AG08395 (cell line): Measurements from ENCODE around the gene CCDC87.
"Not testable (repeated sequence)": the region's sequence is repeated elsewhere in the genome, so short reads cannot be mapped to it uniquely, and the experiment has no call there.

Experiments
- DNase-seq: peaks from one replicate; pipeline ENCODE4 v3.0.0; 2012; ENCODE audit warnings: mixed read lengths, low spot score

Gene CCDC87

DNA sequence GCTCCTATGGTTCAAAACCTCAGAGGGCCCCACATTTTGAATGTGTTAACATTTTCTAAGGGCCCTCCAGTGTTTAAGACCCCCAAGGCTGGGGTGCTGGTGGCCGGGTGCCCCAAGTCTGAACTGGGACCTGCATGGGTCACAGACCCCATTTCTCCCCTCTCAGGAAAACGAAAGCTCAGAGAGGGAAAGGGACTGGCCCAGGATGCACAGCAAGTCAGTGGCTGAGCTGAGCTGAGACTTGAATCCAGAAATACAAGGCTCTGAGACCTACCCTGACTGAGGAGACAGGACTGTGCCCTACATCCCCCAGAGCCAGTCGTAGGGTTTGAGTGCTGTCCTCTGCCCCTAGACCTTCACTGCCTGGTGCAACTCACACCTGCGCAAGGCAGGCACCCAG, 42.0 kb downstream of the CCDC87 start:
- DNase-seq = no peak

DNA sequence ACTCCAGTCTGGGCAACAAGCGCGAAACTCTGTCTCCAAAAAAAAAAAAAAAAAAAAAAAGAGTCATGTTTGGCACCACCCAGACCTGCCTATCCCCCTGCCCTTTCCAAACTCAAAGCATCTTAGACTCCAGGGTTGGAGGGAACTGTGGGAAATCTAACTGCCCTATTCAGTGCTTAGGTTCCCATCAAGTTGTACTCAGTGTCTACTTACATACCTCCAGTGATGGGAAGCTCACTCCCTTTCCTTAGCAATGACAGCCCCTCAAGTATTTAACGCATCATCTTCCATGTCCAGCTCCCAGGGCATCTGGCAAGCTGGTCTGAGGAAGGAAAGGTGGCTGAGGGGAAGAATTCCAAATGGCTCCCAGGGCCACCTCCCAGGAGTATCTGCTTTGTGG, 43.2 kb downstream of the CCDC87 start:
- no peak for DNase-seq

DNA sequence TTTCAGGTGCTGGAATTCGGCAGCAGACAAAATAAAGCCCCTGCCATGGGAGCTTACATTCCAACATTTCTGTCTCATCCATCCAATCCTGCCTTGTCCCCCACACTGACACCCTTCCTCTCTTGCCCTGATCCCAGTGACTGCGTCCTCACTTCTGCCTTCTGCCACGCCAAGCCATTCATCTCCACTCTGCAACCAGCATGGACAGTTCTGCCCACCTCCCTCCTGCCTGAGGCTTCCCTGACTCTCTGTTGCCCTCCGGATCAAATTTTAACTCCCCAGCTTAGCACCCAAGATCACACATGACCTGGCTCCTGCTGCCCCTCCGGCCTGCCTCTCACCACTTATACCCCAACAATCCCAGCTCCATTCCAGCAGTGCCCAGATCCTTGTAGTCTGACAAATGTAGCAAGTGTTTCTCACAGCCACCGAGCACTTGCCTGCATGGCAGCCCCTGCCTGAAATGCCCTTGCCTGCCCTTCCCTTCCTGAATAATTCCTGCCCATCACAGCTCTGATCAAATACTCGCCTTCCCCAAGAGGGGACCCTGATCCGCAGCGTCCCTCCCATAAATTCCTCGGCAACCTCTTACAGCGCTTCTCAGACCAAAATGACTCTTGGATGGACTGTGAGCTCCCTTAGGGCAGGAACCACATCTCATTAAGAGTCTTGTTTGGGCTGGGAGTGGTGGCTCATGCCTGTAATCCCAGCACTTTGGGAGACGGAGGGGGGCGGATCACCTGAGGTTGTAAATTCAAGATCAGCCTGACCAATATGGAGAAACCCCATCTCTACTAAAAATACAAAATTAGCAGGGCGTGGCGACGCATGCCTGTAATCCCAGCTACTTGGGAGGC, 43.9 kb downstream of the CCDC87 start:
- no peak for DNase-seq

DNA sequence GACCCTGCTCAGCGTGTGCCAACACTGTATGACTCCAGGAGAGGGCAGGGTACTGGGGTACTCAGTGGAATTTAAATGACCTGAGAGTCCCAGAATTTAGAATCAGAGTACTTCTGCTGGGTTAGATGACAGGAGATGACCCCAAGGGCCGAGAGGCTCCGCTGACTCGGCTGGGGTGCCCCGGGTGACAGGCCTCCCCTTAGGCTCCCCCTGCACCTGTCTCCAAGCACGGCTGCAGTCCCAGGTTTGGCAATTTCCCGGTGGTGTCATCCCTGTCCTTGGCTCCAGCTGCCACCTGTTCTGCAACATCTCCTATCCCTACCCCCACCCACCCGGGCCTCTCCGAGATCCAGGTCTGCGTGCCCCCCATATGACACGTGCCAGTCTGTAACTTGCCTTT, 44.8 kb downstream of the CCDC87 start:
- no peak for DNase-seq

DNA sequence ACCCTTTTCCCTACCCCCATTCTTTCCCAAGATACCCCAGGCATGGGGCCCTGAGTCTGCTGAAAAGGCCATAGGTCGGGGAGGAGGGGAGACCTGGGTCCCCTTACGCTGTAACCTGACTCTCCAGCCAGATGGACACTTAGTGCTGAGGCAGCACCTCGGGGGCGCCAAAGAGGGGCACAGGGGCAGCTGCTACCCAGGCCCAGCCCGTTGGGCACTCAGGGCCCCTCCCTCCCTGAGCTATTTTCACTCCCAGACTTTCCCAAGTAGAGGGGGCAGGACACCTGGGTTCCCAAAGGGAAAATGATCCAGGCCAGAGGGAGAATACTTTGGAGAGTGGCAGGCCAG, 45.2 kb downstream of the CCDC87 start:
- no peak for DNase-seq

- no peak for DNase-seq
Measured at GRCh38 chr11:66546966-66547661, 45.7 kb downstream of the CCDC87 start.

DNA sequence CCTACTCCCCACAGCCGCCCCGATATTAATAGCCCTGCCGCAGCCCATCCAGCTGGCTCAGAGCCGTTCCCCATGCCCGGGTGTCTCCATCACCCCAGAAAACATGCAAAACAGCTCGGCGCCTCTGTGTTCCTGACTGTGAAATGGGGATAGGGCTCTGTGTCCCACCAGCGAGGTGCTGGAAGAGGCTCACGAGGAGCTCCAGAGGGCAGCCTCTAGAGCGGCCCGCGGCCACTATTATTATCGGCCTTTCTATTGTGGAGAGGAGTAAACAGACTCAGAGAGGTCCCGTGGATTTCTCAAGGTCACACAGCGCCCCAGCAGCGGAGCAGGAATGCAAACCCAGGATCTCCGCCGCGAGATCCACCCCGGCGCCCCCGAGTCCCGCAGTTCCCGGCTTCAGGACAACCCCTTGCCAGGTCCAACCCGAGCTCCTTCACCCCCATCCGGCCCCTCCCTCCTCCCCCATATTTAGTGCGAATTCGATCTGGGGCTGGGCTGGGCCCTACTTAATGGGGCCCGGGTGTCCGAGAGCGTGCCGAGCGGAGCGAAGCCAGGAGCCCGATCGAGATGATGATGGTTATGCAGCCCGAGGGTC, 46.4 kb downstream of the CCDC87 start, which contains the start of gene ACTN3:
ACTN3 (plus strand) TSS at position 536 of the 598 bp plus-strand sequence; CDS start at position 571, 35 bp downstream.
- DNase-seq = peak; percentile 28

- DNase-seq = peak; percentile 99
Measured at GRCh38 chr11:66545701-66546367, 47.0 kb downstream of the CCDC87 start, which contains the start of gene ZDHHC24. TSS of gene ZDHHC24 (minus strand) at chr11:66546048. CDS start at chr11:66546003, 45 bp downstream.

GRCh38 chr11:66544952-66545351, 47.9 kb downstream of the CCDC87 start:
- DNase-seq = not testable (repeated sequence)

- DNase-seq = peak; percentile 31
Measured at GRCh38 chr11:66543263-66544107, 49.4 kb downstream of the CCDC87 start.

DNA sequence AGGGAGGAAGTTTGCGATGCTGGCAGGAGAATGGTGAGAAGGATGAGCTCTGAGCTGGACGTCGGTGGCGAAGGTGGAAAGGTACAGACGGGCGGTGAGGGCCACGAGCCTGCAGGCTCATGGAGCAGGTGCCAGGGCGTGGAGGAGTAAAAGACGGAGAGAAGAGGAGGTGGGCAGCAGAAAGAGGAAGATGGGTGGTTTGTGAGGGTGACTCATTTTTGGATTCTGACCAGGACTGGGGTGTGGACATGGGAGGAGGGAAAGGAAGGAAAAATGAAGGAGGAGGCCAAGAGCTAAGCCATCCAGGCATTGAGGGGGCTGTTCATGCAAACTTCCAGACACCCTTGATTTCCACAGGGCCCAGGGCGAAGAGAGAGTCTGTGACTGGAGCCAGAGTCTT, 50.5 kb downstream of the CCDC87 start:
- DNase-seq = peak; percentile 33

DNA sequence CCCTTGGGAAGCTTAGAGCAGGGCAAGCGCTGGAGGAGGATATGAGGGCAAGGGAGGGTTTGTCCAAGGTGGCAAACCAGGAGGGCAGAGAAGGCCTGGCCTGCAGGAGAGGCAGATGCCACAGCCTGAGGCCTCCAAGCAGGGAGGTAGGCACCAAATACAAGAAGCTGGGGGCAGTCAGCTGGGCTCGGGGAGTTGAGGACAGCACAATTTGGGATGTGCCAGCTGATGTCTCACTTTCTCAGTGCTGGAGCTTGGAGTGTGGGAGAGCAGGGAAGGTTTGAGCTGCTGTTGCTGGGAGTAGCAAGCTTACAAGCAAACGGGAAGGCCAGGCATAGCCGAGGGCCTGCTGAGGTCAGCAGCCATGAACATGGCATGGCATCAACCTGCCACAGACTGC, 51.0 kb downstream of the CCDC87 start:
- no peak for DNase-seq

- DNase-seq = not testable (repeated sequence)
Measured at GRCh38 chr11:66540598-66540997, 52.3 kb downstream of the CCDC87 start.
